GM19452 (cell line): ENCODE measurements around the gene DYNLT4.
"Not testable (repeated sequence)": the region's sequence is repeated elsewhere in the genome, so short reads cannot be mapped to it uniquely, and the experiment has no call there.

Experiments
- ATAC-seq: cut with Tn5 transposase; IDR thresholded peaks from one replicate; pipeline ENCODE4 v1.9.1; 2021; ENCODE audit not compliant: unreplicated experiment

The DYNLT4 gene

GRCh38 chr1:44806704-44807363, at the start of gene DYNLT4:
DYNLT4 (minus strand) TSS chr1:44807351; CDS start chr1:44806668, 683 bp downstream.
- ATAC-seq: no peak

- ATAC-seq: no peak
Measured at GRCh38 chr1:44855742-44856141, 48.6 kb upstream of the DYNLT4 start.

GRCh38 chr1:44854970-44855369, 47.8 kb upstream of the DYNLT4 start:
- no peak for ATAC-seq

DNA sequence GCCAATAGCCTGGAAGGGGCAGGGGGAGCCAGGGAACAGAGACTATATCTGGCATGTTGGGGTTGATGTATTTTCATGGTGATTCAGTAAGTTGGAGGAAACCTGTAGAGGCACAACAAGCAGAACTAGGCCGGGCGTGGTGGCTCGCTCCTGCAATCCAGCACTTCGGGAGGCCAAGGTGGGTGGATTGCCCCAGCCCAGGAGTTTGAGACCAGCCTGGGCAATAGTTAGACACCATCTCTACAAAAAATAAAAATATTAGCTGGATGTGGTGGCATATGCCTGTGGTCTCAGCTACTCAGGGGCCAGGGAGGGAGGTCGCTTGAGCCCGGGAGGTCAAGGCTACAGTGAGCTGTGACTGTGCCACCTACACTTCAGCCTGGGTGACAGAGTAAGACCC, 46.0 kb upstream of the DYNLT4 start:
- no peak for ATAC-seq

DNA sequence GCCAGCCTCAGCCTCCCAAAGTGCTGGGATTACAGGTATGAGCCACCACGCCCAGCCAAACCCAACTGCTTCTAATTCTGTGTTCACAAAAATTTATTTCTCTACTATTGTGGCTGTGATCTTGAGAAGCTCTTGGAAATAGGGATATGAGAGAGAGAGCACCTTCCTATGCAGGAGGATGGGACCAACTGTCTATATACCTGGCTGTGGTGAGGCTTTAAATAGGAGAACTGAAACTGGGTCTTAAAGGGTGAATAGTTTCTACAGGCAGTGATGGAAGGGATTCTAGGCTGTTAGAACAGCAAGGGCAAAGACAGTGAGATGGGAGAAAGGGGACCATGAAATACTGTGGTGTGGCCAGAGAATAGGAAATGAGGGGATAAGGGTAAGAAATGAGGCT, 44.2 kb upstream of the DYNLT4 start:
- no peak for ATAC-seq

GRCh38 chr1:44849575-44850132, 42.5 kb upstream of the DYNLT4 start:
- ATAC-seq: no peak

- no peak for ATAC-seq
Measured at GRCh38 chr1:44848456-44849181, 41.5 kb upstream of the DYNLT4 start.

DNA sequence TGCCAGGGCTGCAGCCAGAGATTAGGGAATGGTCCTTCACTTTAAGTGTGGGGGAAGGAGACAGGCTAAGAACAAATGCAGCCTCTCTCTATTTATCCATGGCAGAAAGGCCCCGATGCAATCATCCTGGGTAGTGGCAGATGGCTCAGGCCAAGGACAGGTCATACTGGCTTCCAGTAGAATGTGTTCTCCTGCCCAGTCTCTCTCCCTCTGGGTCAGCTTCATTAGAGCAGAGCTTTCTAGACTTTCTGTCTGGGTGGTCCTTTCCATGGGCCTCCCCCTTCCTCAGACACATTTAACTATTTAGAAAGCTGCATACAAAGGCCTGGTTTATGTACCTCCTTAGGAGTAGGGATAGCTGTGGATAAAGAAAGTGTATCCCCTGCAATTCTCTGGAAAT, 40.7 kb upstream of the DYNLT4 start:
- no peak for ATAC-seq

GRCh38 chr1:44846985-44847384, 39.8 kb upstream of the DYNLT4 start:
- no peak for ATAC-seq

GRCh38 chr1:44842862-44843655, 35.9 kb upstream of the DYNLT4 start, which contains the start of gene PTCH2:
PTCH2 (minus strand) TSS chr1:44843253; CDS start chr1:44842932, 321 bp downstream.
- no peak for ATAC-seq

DNA sequence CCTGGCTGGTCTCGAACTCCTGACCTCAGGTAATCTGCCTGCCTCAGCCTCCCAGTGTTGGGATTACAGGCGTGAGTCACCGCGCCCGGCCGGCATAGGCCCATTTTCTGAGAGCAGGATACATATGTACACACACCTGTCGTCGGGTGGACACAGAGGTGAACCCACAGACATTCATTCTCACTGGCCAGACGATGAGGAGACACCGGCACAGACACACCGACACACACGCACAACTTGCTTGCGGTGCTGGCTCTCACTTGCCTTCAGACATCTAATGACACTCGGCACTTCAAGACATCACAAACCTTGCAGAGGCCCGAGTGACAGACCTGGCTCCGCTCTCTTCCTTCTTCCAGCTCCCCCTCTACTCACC, 35.3 kb upstream of the DYNLT4 start:
- ATAC-seq: no peak

DNA sequence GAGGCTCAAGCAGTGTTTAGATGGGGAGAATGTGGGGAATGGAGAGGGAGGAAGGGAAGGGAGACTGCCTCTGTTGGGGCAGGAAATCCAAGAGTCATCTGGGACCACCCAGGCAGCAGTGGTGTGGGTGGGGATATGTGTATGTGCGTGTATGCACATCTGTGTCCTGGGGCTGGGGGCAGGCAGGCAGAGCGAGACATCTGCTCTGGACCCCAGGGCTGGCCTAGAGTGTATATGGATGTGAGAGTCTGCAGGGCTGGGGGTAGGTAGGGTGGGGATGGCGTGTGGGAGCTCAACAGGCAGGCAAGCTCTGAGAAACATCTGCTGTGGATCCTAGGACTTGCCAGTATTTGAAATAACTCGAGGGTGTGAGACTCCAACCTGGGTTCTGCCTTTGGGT, 32.4 kb upstream of the DYNLT4 start:
- ATAC-seq: no peak

DNA sequence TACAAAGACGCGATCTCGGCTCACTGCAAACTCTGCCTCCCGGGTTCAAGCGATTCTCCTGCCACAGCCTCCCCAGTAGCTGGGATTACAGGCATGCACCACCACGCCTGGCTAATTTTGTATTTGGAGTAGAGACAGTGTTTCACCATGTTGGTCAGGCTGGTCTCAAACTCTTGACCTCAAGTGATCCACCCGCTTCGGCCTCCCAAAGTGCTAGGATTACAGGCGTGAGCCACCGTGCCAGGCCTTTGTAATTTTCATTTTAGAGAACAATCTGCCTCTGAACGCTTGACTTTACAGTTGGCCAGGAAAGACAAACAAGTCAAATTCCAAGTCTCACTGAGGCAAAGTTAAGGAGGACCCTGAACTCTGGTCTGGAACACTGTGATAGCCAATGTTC, 31.1 kb upstream of the DYNLT4 start:
- not testable (repeated sequence) for ATAC-seq

GRCh38 chr1:44835738-44836675, 28.9 kb upstream of the DYNLT4 start:
- no peak for ATAC-seq

GRCh38 chr1:44834328-44834727, 27.2 kb upstream of the DYNLT4 start:
- ATAC-seq: no peak

GRCh38 chr1:44832056-44832705, 25.0 kb upstream of the DYNLT4 start:
- ATAC-seq: no peak

GRCh38 chr1:44831516-44831915, 24.4 kb upstream of the DYNLT4 start:
- ATAC-seq: no peak

GRCh38 chr1:44830900-44831304, 23.8 kb upstream of the DYNLT4 start:
- ATAC-seq: no peak

DNA sequence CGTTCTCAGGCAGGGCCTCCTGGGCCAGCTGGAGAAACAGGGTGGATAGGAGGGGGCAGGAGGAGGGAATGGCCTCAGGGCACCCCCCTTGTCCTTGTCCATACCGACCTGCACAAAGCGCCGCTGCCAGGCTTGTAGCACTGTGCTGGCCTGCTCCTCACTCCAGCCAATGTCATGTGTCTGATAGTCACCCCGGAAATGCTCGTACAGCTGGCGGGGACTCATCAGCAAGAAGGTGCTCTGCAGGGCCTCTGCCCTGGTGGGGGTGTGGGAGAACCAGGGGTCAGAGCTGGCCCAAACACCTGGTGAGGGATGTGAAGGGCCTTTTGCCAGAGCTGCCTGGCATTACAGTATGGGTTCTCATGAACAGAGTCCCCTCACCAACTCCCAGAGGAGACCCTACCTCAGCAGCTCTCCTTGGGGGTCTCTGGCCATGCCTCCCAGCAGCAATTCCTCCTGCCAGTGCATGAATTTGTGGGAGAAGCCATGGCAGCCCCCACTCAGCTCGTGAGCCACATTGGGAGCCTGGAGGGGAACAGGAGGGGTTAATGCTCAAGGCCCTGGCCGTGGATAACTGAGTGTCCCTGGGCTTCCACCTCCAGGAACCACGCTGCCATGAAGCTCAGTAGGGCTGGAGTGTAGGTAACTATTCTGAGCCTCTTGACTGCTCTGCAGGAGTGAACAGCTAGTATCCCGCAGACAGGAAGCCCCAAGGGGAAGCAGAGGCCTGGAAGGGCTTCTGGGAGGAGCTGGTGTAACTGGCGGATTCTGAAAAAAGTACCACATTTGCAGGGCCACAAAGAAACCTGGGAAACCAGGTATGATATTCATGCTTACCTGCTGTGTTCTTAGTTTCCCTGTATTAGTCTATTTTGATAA, 22.6 kb upstream of the DYNLT4 start:
- no peak for ATAC-seq
